WI38 (cell line): ENCODE measurements around the gene LAPTM5.
"Not testable (repeated sequence)": the region's sequence is repeated elsewhere in the genome, so short reads cannot be mapped to it uniquely, and the experiment has no call there.

Source experiments
- H3K4me3 ChIP-seq: 2 replicates; pipeline ENCODE4 v1.5.1; 2011; ENCODE audit warnings: low read depth, mild to moderate bottlenecking, control low read depth, low read length
- TF ChIP-seq, protein P1 (sequence below): IDR thresholded peaks from 2 replicates; pipeline ENCODE4 v1.5.1; 2012; ENCODE audit warnings: low read depth, mild to moderate bottlenecking, control low read depth, low read length

Gene LAPTM5

DNA sequence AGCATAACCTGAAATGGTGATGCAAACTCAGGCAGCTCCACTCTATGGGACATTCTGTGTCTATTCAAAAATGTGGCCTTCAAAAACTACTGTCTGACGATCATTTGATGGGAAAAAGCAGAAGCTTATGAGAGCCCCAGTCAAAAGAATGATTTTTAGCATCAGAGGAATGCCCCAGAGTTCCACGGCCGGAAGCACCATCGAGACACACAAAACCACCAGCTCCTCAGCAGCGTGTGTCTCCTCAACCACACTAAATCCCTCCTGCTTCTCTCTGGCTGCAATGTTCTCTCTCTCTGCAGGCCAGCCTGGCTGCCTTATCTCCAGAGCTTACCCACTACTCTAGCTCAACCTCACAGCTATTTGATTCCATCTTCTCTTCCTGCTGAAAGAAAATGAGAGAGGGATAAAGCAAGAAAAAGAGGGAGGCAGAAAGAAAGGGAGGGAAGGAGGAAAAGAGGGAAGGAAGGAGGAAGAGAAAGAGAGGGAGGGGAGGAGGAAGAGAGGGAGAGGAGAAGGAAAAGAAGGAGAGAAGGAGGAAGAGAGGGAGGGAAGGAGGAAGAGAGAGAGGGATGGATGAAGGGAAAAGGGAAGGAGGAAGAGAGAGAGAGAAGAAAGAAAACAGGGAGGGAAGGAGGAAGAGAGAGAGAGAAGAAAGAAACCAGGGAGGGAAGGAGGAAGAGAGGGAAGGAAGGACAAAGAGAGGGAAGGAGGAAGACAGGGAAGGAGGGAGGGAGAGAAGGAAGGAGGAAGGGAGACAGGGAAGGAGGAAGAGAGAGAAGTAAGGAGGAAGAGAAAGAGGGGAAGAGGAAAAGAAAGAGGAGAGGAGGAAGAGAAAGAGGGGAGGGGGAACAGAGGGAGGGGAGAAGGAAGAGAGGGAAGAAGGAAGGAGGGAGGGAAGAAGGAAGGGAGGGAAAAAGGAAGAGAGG lies 33.5 kb upstream of the LAPTM5 start:
- H3K4me3 ChIP-seq: no peak overlapping the region
- TF ChIP-seq, protein P1, sequence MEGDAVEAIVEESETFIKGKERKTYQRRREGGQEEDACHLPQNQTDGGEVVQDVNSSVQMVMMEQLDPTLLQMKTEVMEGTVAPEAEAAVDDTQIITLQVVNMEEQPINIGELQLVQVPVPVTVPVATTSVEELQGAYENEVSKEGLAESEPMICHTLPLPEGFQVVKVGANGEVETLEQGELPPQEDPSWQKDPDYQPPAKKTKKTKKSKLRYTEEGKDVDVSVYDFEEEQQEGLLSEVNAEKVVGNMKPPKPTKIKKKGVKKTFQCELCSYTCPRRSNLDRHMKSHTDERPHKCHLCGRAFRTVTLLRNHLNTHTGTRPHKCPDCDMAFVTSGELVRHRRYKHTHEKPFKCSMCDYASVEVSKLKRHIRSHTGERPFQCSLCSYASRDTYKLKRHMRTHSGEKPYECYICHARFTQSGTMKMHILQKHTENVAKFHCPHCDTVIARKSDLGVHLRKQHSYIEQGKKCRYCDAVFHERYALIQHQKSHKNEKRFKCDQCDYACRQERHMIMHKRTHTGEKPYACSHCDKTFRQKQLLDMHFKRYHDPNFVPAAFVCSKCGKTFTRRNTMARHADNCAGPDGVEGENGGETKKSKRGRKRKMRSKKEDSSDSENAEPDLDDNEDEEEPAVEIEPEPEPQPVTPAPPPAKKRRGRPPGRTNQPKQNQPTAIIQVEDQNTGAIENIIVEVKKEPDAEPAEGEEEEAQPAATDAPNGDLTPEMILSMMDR: no peak

- not testable (repeated sequence) for H3K4me3 ChIP-seq
Observed at GRCh38 chr1:30790256-30790525, 32.6 kb upstream of the LAPTM5 start.

- TF ChIP-seq, protein P1: no peak
- no peak overlapping the region for H3K4me3 ChIP-seq
Observed at GRCh38 chr1:30789388-30790255, 32.0 kb upstream of the LAPTM5 start.

DNA sequence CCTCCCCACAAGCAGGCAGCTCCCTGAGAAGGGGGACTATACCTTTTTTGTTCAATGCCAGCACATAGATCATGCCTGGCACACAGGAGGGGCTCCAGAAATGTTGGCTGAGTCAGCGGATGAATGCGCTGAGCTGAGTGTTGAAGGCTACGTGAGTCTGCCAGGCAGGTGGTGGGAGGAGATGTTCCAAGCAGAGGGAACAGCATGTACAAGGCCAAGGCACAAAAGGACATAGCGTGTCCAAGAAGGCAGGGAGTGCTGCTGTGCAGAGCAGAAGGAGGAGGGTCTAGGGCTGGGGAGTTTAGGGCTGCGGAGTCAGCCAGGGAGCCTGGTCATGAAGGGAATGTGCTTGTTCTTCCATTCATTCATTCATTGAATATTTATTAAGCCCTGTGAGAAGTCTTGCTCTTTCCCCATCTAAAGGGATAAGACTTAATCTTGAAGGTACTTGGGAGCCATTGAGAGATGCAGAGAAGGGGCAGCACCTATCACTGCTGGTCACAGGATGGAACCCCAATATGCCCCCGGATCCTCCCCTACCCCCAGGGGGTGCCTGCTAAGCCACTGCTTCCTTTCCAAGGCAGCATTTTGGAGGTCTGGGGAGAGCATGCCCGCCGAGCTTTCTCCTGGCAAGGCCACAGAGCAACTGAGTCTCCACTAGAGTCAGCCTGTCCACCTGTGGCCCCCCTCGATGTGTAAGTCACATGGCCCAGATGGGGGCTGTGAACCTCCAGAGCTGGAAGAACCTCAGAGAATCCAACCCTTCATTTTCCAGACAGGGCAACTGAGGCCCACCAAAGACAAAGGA lies 31.2 kb upstream of the LAPTM5 start:
- H3K4me3 ChIP-seq: no peak overlapping the region
- TF ChIP-seq, protein P1: no peak

DNA sequence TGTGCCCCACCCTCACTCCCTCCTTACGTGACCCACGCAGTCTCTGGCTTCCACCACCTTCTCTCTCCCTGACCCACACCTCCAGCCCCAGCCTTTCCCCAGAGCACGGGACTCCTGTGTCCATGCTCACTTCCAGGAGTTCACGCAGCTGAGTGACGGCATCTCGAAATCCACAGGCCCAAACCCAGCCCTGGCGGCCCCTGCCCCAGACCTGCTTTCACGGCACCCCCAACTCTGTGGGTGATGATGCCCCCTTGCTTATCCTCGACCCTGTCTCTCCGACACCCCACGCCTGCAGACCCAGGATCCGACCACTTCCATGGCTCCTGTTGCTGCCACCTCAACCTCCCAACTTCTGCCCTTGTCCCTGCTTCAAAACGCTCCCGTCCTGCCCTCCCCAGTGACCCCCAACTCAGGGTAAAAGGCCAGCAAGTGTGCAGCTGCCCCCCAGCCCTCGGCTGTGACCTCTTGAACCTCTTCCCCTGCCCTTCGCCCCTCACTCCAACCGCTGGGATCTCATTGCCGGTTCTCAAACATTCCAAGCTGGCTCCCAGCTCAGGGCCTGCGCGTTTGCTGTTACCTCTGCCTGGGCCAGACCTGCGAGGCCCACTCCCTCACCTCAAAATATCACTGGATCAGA lies 30.4 kb upstream of the LAPTM5 start:
- TF ChIP-seq, protein P1: no peak
- H3K4me3 ChIP-seq: no peak overlapping the region

GRCh38 chr1:30787266-30787665 lies 29.7 kb upstream of the LAPTM5 start:
- H3K4me3 ChIP-seq: no peak overlapping the region
- TF ChIP-seq, protein P1: no peak
